Smooth muscle cell (in vitro differentiated cells): ENCODE measurements around the gene RYR2. TPM values are rescaled to one million over a fixed set of nuclear protein-coding genes. Genes with fewer than 3 reads are reported as not detected.

Experiments
- DNase-seq: peaks from one replicate; lab custom pipeline; 2025; ENCODE audit not compliant: unreplicated experiment; lab: John Stamatoyannopoulos, UW
- H2AFZ ChIP-seq: fragments of 200-600 bp; sonication (generic); 2 replicates; pipeline ENCODE4 v1.6.0; 2016; ENCODE audit warnings: antibody characterized with exemption, low read depth, mild to moderate bottlenecking
- H3F3A ChIP-seq: fragments of 200-600 bp; sonication (generic); 2 replicates; pipeline ENCODE4 v1.6.0; 2017; ENCODE audit warnings: antibody characterized with exemption, low read depth
- H3K27ac ChIP-seq: fragments of 200-600 bp; sonication (generic); 2 replicates; pipeline ENCODE4 v1.5.1; 2016; ENCODE audit warnings: low read depth, mild to moderate bottlenecking
- H3K27me3 ChIP-seq: fragments of 200-600 bp; sonication (generic); 2 replicates; pipeline ENCODE4 v1.6.1; 2016; ENCODE audit warnings: low read depth, mild to moderate bottlenecking
- H3K36me3 ChIP-seq: fragments of 200-600 bp; sonication (generic); 2 replicates; pipeline ENCODE4 v1.5.1; 2016; ENCODE audit warnings: low read depth
- H3K4me1 ChIP-seq: fragments of 200-600 bp; sonication (generic); 2 replicates; pipeline ENCODE4 v1.5.1; 2016; ENCODE audit warnings: low read depth
- H3K4me2 ChIP-seq: fragments of 200-600 bp; sonication (generic); 2 replicates; pipeline ENCODE4 v1.6.0; 2016; ENCODE audit warnings: mild to moderate bottlenecking
- H3K4me3 ChIP-seq: fragments of 200-600 bp; sonication (generic); 2 replicates; pipeline ENCODE4 v1.5.1; 2016; ENCODE audit warnings: mild to moderate bottlenecking
- H3K79me2 ChIP-seq: fragments of 200-600 bp; sonication (generic); 2 replicates; pipeline ENCODE4 v1.6.0; 2016; ENCODE audit warnings: low read depth, mild to moderate bottlenecking
- H3K9ac ChIP-seq: fragments of 200-600 bp; sonication (generic); 2 replicates; pipeline ENCODE4 v1.6.0; 2016; ENCODE audit warnings: low read depth
- H3K9me3 ChIP-seq: fragments of 200-600 bp; sonication (generic); replicated peaks from 2 replicates; pipeline ENCODE4 v1.5.1; 2016; ENCODE audit warnings: low read depth
- H4K20me1 ChIP-seq: fragments of 200-600 bp; sonication (generic); 2 replicates; pipeline ENCODE4 v1.6.0; 2016; ENCODE audit warnings: low read depth
- CTCF ChIP-seq: fragments of 200-600 bp; sonication (generic); IDR thresholded peaks from 2 replicates; pipeline ENCODE4 v1.5.1; 2017; ENCODE audit warnings: borderline replicate concordance, mild to moderate bottlenecking, antibody characterized with exemption; ENCODE audit not compliant: insufficient read depth, poor library complexity, severe bottlenecking
- WGBS: methylation state at CpG from one replicate; pipeline ENCODE4 v1.1.7; 2016; ENCODE audit warnings: low lambda C conversion rate; 5-methylcytosine and 5-hydroxymethylcytosine counted together
- polyA plus RNA-seq: library from polyadenylated mRNA; unstranded; fragments of >200 nt; fragmentation: Nextera tagmentation; extraction: Ambion mirVana; gene quantifications from 2 replicates; pipeline ENCODE4 v1.2.1, GENCODE V29; 2016
- total RNA-seq: library from RNA; depleted of rRNA; stranded (reverse); fragments of >200 nt; gene quantifications from 2 replicates; pipeline ENCODE4 v1.2.3, GENCODE V29; 2014

Gene RYR2
- total and polyA plus RNA-seq, 2 experiments from 2014 or later: 0.09 TPM; not detected in 1

GRCh38 chr1:237293804-237294203, 251.8 kb downstream of the RYR2 start:
- no peak for TF ChIP-seq CTCF

GRCh38 chr1:237296861-237297260, 254.9 kb downstream of the RYR2 start:
- TF ChIP-seq CTCF: no peak
- 90% methylated on average over 4 of the region's 4 CpGs for WGBS
- H3K27me3 ChIP-seq: no peaks in the 10 kb centered on the region
- no peak overlapping the region for H2AFZ ChIP-seq
- H3K36me3 ChIP-seq: no peaks in the 10 kb centered on the region
- H3K9me3 ChIP-seq: no peaks in the 10 kb centered on the region
- no peaks in the 10 kb centered on the region for H3F3A ChIP-seq
- no peak overlapping the region for H3K9ac ChIP-seq
- no peak overlapping the region for H3K4me2 ChIP-seq
- no peaks in the 10 kb centered on the region for H3K4me1 ChIP-seq
- no peaks in the 10 kb centered on the region for H3K79me2 ChIP-seq
- no peaks in the 10 kb centered on the region for H4K20me1 ChIP-seq
- DNase-seq: no peak
- no peak overlapping the region for H3K4me3 ChIP-seq
- no peak overlapping the region for H3K27ac ChIP-seq

More at GRCh38 chr1:237293804-237294203, 251.8 kb downstream of the RYR2 start:
- H3K4me2 ChIP-seq: no peak overlapping the region
- H3K79me2 ChIP-seq: no peaks in the 10 kb centered on the region
- H3K9ac ChIP-seq: no peak overlapping the region
- H4K20me1 ChIP-seq: no peaks in the 10 kb centered on the region
- H3K4me1 ChIP-seq: no peaks in the 10 kb centered on the region
- H3F3A ChIP-seq: no peaks in the 10 kb centered on the region
- 88% methylated on average over 2 of the region's 2 CpGs for WGBS
- DNase-seq: no peak
- no peak overlapping the region for H2AFZ ChIP-seq
- no peaks in the 10 kb centered on the region for H3K36me3 ChIP-seq
- no peak overlapping the region for H3K27ac ChIP-seq
- H3K9me3 ChIP-seq: no peaks in the 10 kb centered on the region
- H3K27me3 ChIP-seq: no peaks in the 10 kb centered on the region
- H3K4me3 ChIP-seq: no peak overlapping the region

GRCh38 chr1:237300642-237301041, 258.7 kb downstream of the RYR2 start:
- H4K20me1 ChIP-seq: no peaks in the 10 kb centered on the region
- H3K27ac ChIP-seq: no peak overlapping the region
- no peaks in the 10 kb centered on the region for H3K79me2 ChIP-seq
- no peaks in the 10 kb centered on the region for H3K4me1 ChIP-seq
- no peaks in the 10 kb centered on the region for H3K9me3 ChIP-seq
- no peaks in the 10 kb centered on the region for H3K36me3 ChIP-seq
- H3K9ac ChIP-seq: no peak overlapping the region
- no peaks in the 10 kb centered on the region for H3K27me3 ChIP-seq
- WGBS: 94% methylated on average over 7 of the region's 7 CpGs
- H3K4me2 ChIP-seq: no peak overlapping the region
- no peak overlapping the region for H3K4me3 ChIP-seq
- H2AFZ ChIP-seq: no peak overlapping the region
- no peak for TF ChIP-seq CTCF
- no peak for DNase-seq
- no peaks in the 10 kb centered on the region for H3F3A ChIP-seq

GRCh38 chr1:237303929-237304328, 261.9 kb downstream of the RYR2 start:
- DNase-seq: no peak
- H3K36me3 ChIP-seq: no peaks in the 10 kb centered on the region
- H3K9ac ChIP-seq: no peak overlapping the region
- H3F3A ChIP-seq: no peaks in the 10 kb centered on the region
- no peak for TF ChIP-seq CTCF
- no peak overlapping the region for H3K4me2 ChIP-seq
- H3K4me1 ChIP-seq: no peaks in the 10 kb centered on the region
- no peaks in the 10 kb centered on the region for H3K79me2 ChIP-seq
- H3K27ac ChIP-seq: no peak overlapping the region
- H2AFZ ChIP-seq: no peak overlapping the region
- H3K27me3 ChIP-seq: no peaks in the 10 kb centered on the region
- no peaks in the 10 kb centered on the region for H3K9me3 ChIP-seq
- no peak overlapping the region for H3K4me3 ChIP-seq
- H4K20me1 ChIP-seq: no peaks in the 10 kb centered on the region
- 48% methylated on average over 1 of the region's 1 CpG for WGBS
